ENCODE results near the gene EID2.

The EID2 gene

GRCh38 chr19:39540333-39540673, 342 bp upstream of the EID2 start:
- in situ Hi-C loops (cut with MboI; ENCODE audit: low sequenced_read_pairs) = loop anchor here (25.0 kb wide), 1 partner anchor 428 kb away; no protein-coding TSS in a partner anchor

- in situ Hi-C loops (cut with MboI; ENCODE audit: low sequenced_read_pairs) = loop anchor here (25.0 kb wide), 1 partner anchor 427 kb away; no protein-coding TSS in a partner anchor
These were observed 820 bp downstream of the EID2 start for GRCh38 chr19:39539165-39539517.

GRCh38 chr19:39533791-39534190, 6.2 kb downstream of the EID2 start:
- in situ Hi-C loops (cut with MboI; ENCODE audit: low sequenced_read_pairs) = loop anchor here (25.0 kb wide), 1 partner anchor 421 kb away; no protein-coding TSS in a partner anchor

GRCh38 chr19:39533003-39533512, 6.9 kb downstream of the EID2 start:
- in situ Hi-C loops (cut with MboI; ENCODE audit: low sequenced_read_pairs) = loop anchor here (25.0 kb wide), 1 partner anchor 421 kb away; no protein-coding TSS in a partner anchor

- in situ Hi-C loops (cut with MboI; ENCODE audit: low sequenced_read_pairs) = loop anchor here (25.0 kb wide), 1 partner anchor 420 kb away; no protein-coding TSS in a partner anchor
These were observed 7.5 kb downstream of the EID2 start, which contains the start of gene EID2B for GRCh38 chr19:39532233-39533002. EID2B (minus strand) TSS chr19:39532852; CDS start chr19:39532802, 50 bp downstream.

GRCh38 chr19:39531834-39532232, 8.1 kb downstream of the EID2 start:
- in situ Hi-C loops (cut with MboI; ENCODE audit: low sequenced_read_pairs) = loop anchor here (25.0 kb wide), 1 partner anchor 420 kb away; no protein-coding TSS in a partner anchor

GRCh38 chr19:39525205-39525604, 14.8 kb downstream of the EID2 start:
- in situ Hi-C loops (cut with MboI; ENCODE audit: low sequenced_read_pairs) = loop anchor here (25.0 kb wide), 1 partner anchor 413 kb away; no protein-coding TSS in a partner anchor

GRCh38 chr19:39524495-39524894, 15.5 kb downstream of the EID2 start:
- in situ Hi-C loops (cut with MboI; ENCODE audit: low sequenced_read_pairs) = no loop called here

- in situ Hi-C loops (cut with MboI; ENCODE audit: low sequenced_read_pairs) = no loop called here
These were observed 19.1 kb downstream of the EID2 start for GRCh38 chr19:39520541-39521484.

GRCh38 chr19:39518975-39519374, 21.0 kb downstream of the EID2 start:
- in situ Hi-C loops (cut with MboI; ENCODE audit: low sequenced_read_pairs) = no loop called here

GRCh38 chr19:39518458-39518857, 21.5 kb downstream of the EID2 start:
- in situ Hi-C loops (cut with MboI; ENCODE audit: low sequenced_read_pairs) = no loop called here

GRCh38 chr19:39517432-39517831, 22.5 kb downstream of the EID2 start:
- in situ Hi-C loops (cut with MboI; ENCODE audit: low sequenced_read_pairs) = no loop called here

- in situ Hi-C loops (cut with MboI; ENCODE audit: low sequenced_read_pairs) = no loop called here
These were observed 23.7 kb downstream of the EID2 start for GRCh38 chr19:39516270-39516669.

- in situ Hi-C loops (cut with MboI; ENCODE audit: low sequenced_read_pairs) = no loop called here
These were observed 24.3 kb downstream of the EID2 start for GRCh38 chr19:39515551-39516191.

- in situ Hi-C loops (cut with MboI; ENCODE audit: low sequenced_read_pairs) = no loop called here
These were observed 25.0 kb downstream of the EID2 start, which contains the start of gene SELENOV for GRCh38 chr19:39514840-39515550. SELENOV (plus strand) TSS chr19:39515139; CDS start chr19:39515213, 74 bp downstream.

- in situ Hi-C loops (cut with MboI; ENCODE audit: low sequenced_read_pairs) = no loop called here
These were observed 27.0 kb downstream of the EID2 start for GRCh38 chr19:39512988-39513387.

GRCh38 chr19:39509233-39509632, 30.7 kb downstream of the EID2 start:
- in situ Hi-C loops (cut with MboI; ENCODE audit: low sequenced_read_pairs) = no loop called here

GRCh38 chr19:39508629-39509028, 31.3 kb downstream of the EID2 start:
- in situ Hi-C loops (cut with MboI; ENCODE audit: low sequenced_read_pairs) = no loop called here

- in situ Hi-C loops (cut with MboI; ENCODE audit: low sequenced_read_pairs) = no loop called here
These were observed 32.1 kb downstream of the EID2 start for GRCh38 chr19:39507715-39508364.
